Keratinocyte (primary cell): ENCODE results near the gene NT5M. TPM values are rescaled to one million over a fixed set of nuclear protein-coding genes. Genes with fewer than 3 reads are reported as not detected.

Experiments
- DNase-seq: peaks from one replicate; pipeline ENCODE4 v3.0.0-alpha.2; 2011; ENCODE audit warnings: low read depth, missing footprints, low spot score
- FAIRE-seq: peaks from 2 replicates; lab custom pipeline; 2011; peaks lifted over from hg19 to GRCh38; lab: Jason Lieb, UNC
- H2AFZ ChIP-seq: 2 replicates; pipeline ENCODE4 v1.6.0; 2012; ENCODE audit warnings: low read length, control low read depth, inconsistent platforms; ENCODE audit not compliant: control insufficient read depth
- H3K27ac ChIP-seq: 2 replicates; pipeline ENCODE4 v1.5.1; 2011; ENCODE audit warnings: low read length; ENCODE audit not compliant: control insufficient read depth, insufficient read depth
- H3K27me3 ChIP-seq: 3 replicates; pipeline ENCODE4 v1.6.0; 2011; ENCODE audit warnings: low read length; ENCODE audit not compliant: control insufficient read depth, insufficient read depth; ENCODE audit errors: extremely low read depth
- H3K36me3 ChIP-seq, 2 experiments: 2 replicates in 1 of 2; 3 replicates in 1 of 2; pipeline ENCODE4 v1.5.1; 2011; ENCODE audit warnings: low read length in 2 of 2, mild to moderate bottlenecking in 1 of 2; ENCODE audit not compliant: control insufficient read depth in 2 of 2, insufficient read depth in 2 of 2; ENCODE audit errors: extremely low read depth in 1 of 2
- H3K4me1 ChIP-seq: 3 replicates; pipeline ENCODE4 v1.5.1; 2011; ENCODE audit warnings: low read length; ENCODE audit not compliant: control insufficient read depth, insufficient read depth; ENCODE audit errors: extremely low read depth
- H3K4me2 ChIP-seq: 3 replicates; pipeline ENCODE4 v1.6.0; 2011; ENCODE audit warnings: low read depth, low read length; ENCODE audit not compliant: control insufficient read depth, insufficient read depth; ENCODE audit errors: extremely low read depth
- H3K4me3 ChIP-seq, 3 experiments: fragments of 200-600 bp in 1 of 3; sonication (generic) in 1 of 3; 2 replicates in 2 of 3; 3 replicates in 1 of 3; pipeline ENCODE4 v1.5.1; 2011 to 2016; ENCODE audit warnings: low read length in 3 of 3, mild to moderate bottlenecking in 3 of 3, control low read depth in 2 of 3, inconsistent platforms in 1 of 3, low read depth in 1 of 3, mixed read lengths in 1 of 3, mixed run types in 1 of 3, moderate library complexity in 1 of 3; ENCODE audit not compliant: control insufficient read depth in 2 of 3, insufficient read depth in 2 of 3; ENCODE audit errors: extremely low read depth in 1 of 3
- H3K79me2 ChIP-seq: 2 replicates; pipeline ENCODE4 v1.6.0; 2012; ENCODE audit warnings: low read length; ENCODE audit not compliant: control insufficient read depth, insufficient read depth
- H3K9ac ChIP-seq: 3 replicates; pipeline ENCODE4 v1.6.0; 2011; ENCODE audit warnings: low read length; ENCODE audit not compliant: control insufficient read depth, insufficient read depth; ENCODE audit errors: extremely low read depth
- H3K9me1 ChIP-seq: 3 replicates; pipeline ENCODE4 v1.6.0; 2011; ENCODE audit warnings: low read length; ENCODE audit not compliant: control insufficient read depth, insufficient read depth; ENCODE audit errors: extremely low read depth
- H3K9me3 ChIP-seq: 2 replicates; pipeline ENCODE4 v1.5.1; 2012; ENCODE audit warnings: low read depth, low read length; ENCODE audit not compliant: control insufficient read depth
- H4K20me1 ChIP-seq: 3 replicates; pipeline ENCODE4 v1.6.0; 2011; ENCODE audit warnings: low read length; ENCODE audit not compliant: control insufficient read depth, insufficient read depth; ENCODE audit errors: extremely low read depth
- EZH2 ChIP-seq: IDR thresholded peaks from one replicate; pipeline ENCODE4 v1.6.1; 2012; ENCODE audit warnings: inconsistent platforms, mild to moderate bottlenecking, low read length, moderate library complexity
- dilution Hi-C: fragments of 300-500 bp; cut with MboI; formaldehyde crosslinking; loops from one replicate; pipeline ENCODE4 v1.7.0; 2020; ENCODE audit warnings: low sequenced_read_pairs; ENCODE audit not compliant: extremely low pct_ligation_motif_present
- polyA plus RNA-seq, 5 experiments: library from polyadenylated mRNA; depleted of rRNA in 3 of 5; stranded (reverse) in 3 of 5; stranded (forward) in 1 of 5; unstranded in 1 of 5; fragments of >200 nt; gene quantifications; 1 replicate in 1 of 5; 2 replicates in 3 of 5; 3 replicates in 1 of 5; pipeline versions ENCODE4 v1.2.1 to v1.2.3, GENCODE V29; 2011 to 2012; ENCODE audit warnings: missing spikeins in 2 of 5, low read depth in 1 of 5, low replicate concordance in 1 of 5
- TF ChIP-seq, protein P1 (sequence below), 3 experiments: IDR thresholded peaks in 1 of 3; conservative IDR thresholded peaks in 1 of 3; optimal IDR thresholded peaks in 1 of 3; 2 replicates in 2 of 3; 3 replicates in 1 of 3; pipeline versions ENCODE3 to v1.5.1; 2011; ENCODE audit warnings: low read length in 3 of 3, mild to moderate bottlenecking in 3 of 3, moderate library complexity in 2 of 3, control low read depth in 1 of 3, inconsistent platforms in 1 of 3; ENCODE audit not compliant: insufficient read depth in 2 of 3; ENCODE audit errors: extremely low read depth in 1 of 3

Gene NT5M
- polyA plus RNA-seq, 1 donor (not counting 4 experiments of a cell fraction or from before 2014, with no cell fraction given), result 0.16 TPM

DNA sequence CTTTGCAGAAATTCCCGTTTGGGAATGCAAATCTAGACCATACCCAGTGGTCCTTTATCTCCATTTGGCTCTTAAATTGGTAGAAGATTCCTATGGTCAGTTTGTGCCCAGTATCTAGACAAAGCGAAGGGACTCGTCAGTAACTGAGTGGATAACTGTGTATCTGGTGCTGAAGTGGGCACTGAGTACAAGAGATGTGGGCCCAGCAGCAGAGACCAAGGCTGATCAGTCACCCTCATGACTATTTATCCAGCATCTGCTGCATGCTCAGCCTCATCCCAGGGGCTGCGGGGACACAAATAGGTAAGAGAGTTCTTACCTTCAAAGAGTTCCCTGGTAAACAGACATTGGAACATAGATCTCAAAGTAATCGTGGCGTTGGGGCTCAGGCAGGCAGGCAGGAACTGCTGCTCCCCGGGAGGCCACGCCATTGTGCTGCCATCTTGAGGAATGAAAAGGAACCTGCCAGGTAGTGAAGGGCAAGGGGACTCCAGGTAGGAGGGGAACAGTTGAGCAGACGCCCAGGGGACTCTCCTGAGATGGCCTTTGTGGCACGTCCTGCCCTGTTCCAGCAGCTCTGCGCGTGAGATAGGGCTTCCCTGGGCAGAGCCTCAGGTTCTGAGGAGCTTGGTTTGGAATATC, 10.3 kb downstream of the NT5M start:
- Histone ChIP-seq H3K79me2 (no peaks in the 10 kb centered on the region), H3K9me3 (no peaks in the 10 kb centered on the region), H3K9me1 (no peaks in the 10 kb centered on the region), H4K20me1 (no peaks in the 10 kb centered on the region), H3K27ac (no peak overlapping the region), H3K27me3 (no peaks in the 10 kb centered on the region), H2AFZ (peak overlapping the region; percentile 32), H3K4me3 (no peak overlapping the region), H3K4me1 (peaks cover 5% of the 10 kb centered on the region), H3K4me2 (no peak overlapping the region), H3K36me3 (no peaks in the 10 kb centered on the region), H3K9ac (no peak overlapping the region)
- TF ChIP-seq, protein P1, sequence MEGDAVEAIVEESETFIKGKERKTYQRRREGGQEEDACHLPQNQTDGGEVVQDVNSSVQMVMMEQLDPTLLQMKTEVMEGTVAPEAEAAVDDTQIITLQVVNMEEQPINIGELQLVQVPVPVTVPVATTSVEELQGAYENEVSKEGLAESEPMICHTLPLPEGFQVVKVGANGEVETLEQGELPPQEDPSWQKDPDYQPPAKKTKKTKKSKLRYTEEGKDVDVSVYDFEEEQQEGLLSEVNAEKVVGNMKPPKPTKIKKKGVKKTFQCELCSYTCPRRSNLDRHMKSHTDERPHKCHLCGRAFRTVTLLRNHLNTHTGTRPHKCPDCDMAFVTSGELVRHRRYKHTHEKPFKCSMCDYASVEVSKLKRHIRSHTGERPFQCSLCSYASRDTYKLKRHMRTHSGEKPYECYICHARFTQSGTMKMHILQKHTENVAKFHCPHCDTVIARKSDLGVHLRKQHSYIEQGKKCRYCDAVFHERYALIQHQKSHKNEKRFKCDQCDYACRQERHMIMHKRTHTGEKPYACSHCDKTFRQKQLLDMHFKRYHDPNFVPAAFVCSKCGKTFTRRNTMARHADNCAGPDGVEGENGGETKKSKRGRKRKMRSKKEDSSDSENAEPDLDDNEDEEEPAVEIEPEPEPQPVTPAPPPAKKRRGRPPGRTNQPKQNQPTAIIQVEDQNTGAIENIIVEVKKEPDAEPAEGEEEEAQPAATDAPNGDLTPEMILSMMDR (optimal IDR thresholded peaks at IDR 0.05 in 1 of 3, IDR thresholded peaks at IDR 0.05 in 1 of 3, conservative IDR thresholded peaks at IDR 0.05 in 1 of 3; ENCODE audit: extremely low read depth in 1 of 3, insufficient read depth in 2 of 3, low read length in 3 of 3), result peak; percentile 81 to 94 (median 90)
- no peak for TF ChIP-seq EZH2
- no peak for DNase-seq
- peak; percentile 85 for FAIRE-seq
- dilution Hi-C loops, result no loop called here

DNA sequence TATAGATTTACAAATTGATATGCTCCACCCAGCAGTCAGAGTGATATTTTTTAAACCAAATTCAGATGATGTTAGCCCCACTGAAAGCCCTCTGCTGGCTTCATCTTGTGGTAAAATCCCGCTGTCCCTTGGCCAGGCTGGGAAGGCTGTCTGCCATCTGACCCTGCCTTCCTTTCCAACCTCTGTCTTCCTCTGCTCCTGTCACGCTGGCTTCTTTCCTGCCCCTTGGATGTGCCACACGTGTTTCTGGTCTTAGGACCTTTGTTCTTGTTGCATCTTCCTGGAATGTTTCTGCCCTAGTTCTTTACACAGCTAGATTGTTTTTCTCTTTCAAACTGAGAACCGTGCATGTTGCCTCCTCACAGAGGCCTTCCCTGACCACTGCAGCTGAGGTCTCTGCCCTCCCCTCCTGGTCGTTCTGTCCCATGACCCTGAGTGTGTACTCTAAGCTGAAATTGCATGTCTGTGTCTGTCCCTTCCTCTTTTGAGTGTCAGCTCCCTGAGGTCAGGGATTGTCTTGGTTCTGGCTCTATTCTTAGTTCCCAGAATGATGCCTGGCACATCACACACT, 11.4 kb downstream of the NT5M start:
- H3K36me3 ChIP-seq, result no peaks in the 10 kb centered on the region
- no peaks in the 10 kb centered on the region for H3K79me2 ChIP-seq
- no peak overlapping the region for H2AFZ ChIP-seq
- no peaks in the 10 kb centered on the region for H3K9me3 ChIP-seq
- FAIRE-seq (no peak), DNase-seq (no peak)
- no peak overlapping the region for H3K4me2 ChIP-seq
- no peak overlapping the region for H3K27ac ChIP-seq
- H3K4me3 ChIP-seq, result no peak overlapping the region
- no peaks in the 10 kb centered on the region for H4K20me1 ChIP-seq
- H3K9ac ChIP-seq, result no peak overlapping the region
- TF ChIP-seq, protein P1 (optimal IDR thresholded peaks at IDR 0.05 in 1 of 3, IDR thresholded peaks at IDR 0.05 in 1 of 3, conservative IDR thresholded peaks at IDR 0.05 in 1 of 3; ENCODE audit: extremely low read depth in 1 of 3, insufficient read depth in 2 of 3, low read length in 3 of 3), result no peak
- no peak for TF ChIP-seq EZH2
- H3K9me1 ChIP-seq, result no peaks in the 10 kb centered on the region
- no peaks in the 10 kb centered on the region for H3K27me3 ChIP-seq
- H3K4me1 ChIP-seq, result peaks cover 5% of the 10 kb centered on the region
- dilution Hi-C loops, result no loop called here
